H1 (cell line): ENCODE data around the gene ACTL7A. TPM values are rescaled to one million over a fixed set of nuclear protein-coding genes. Genes with fewer than 3 reads are reported as not detected.
A peak's percentile ranks its signal among the peaks of the same experiment; 100 is the strongest.

Experiments
- CTCF ChIA-PET: fragments of 300-600 bp; sonication (Branson Sonifier 250); formaldehyde crosslinking; loops from one replicate; lab custom pipeline; 2021; ENCODE audit not compliant: partially characterized antibody; lab: Charles Lee
- POLR2A ChIA-PET: fragments of 300-600 bp; sonication (Branson Sonifier 250); formaldehyde crosslinking; loops from one replicate; lab custom pipeline; 2021; ENCODE audit warnings: inconsistent platforms; ENCODE audit not compliant: partially characterized antibody; lab: Charles Lee
- DNase-seq, 2 experiments: peaks; one replicate each; pipeline versions ENCODE4 v3.0.0 to v3.0.0-alpha.2; 2010 to 2022; ENCODE audit warnings: low spot score in 2 of 2, low read depth in 1 of 2, mixed read lengths in 1 of 2
- FAIRE-seq: peaks from 2 replicates; lab custom pipeline; 2011; peaks lifted over from hg19 to GRCh38; lab: Jason Lieb, UNC
- H2AFZ ChIP-seq: 2 replicates; pipeline ENCODE4 v1.8.1; 2012; ENCODE audit warnings: low read length, inconsistent platforms
- H2AK5ac ChIP-seq: 2 replicates; pipeline ENCODE4 v1.6.1; 2013; ENCODE audit warnings: low read depth, low read length
- H2BK120ac ChIP-seq: replicated peaks from 2 replicates; pipeline ENCODE3; 2013; ENCODE audit warnings: low read depth, low read length, inconsistent platforms
- H2BK12ac ChIP-seq: 2 replicates; pipeline ENCODE4 v1.6.1; 2013; ENCODE audit warnings: low read depth, low read length
- H2BK15ac ChIP-seq: 2 replicates; pipeline ENCODE4 v1.6.1; 2013; ENCODE audit warnings: low read length
- H2BK20ac ChIP-seq: 2 replicates; pipeline ENCODE4 v1.6.1; 2013; ENCODE audit warnings: low read length
- H2BK5ac ChIP-seq: 2 replicates; pipeline ENCODE4 v1.6.1; 2013; ENCODE audit warnings: low read depth, low read length
- H3K14ac ChIP-seq: 2 replicates; pipeline ENCODE4 v1.6.1; 2013; ENCODE audit warnings: inconsistent platforms; ENCODE audit not compliant: insufficient read length
- H3K18ac ChIP-seq: 2 replicates; pipeline ENCODE4 v1.6.1; 2013; ENCODE audit warnings: low read length; ENCODE audit errors: extremely low read depth
- H3K23ac ChIP-seq: 2 replicates; pipeline ENCODE4 v1.6.1; 2013; ENCODE audit warnings: inconsistent platforms; ENCODE audit not compliant: insufficient read length
- H3K23me2 ChIP-seq: 2 replicates; pipeline ENCODE4 v1.6.1; 2013; ENCODE audit warnings: low read depth, low read length
- H3K27ac ChIP-seq: 2 replicates; pipeline ENCODE4 v1.6.1; 2011; ENCODE audit warnings: low read depth, low read length, inconsistent platforms
- H3K27me3 ChIP-seq, 4 experiments: replicated peaks in 1 of 4; 1 replicate in 1 of 4; 2 replicates in 3 of 4; pipeline versions ENCODE4 v1.6.1 to v1.8.1; 2011 to 2013; ENCODE audit warnings: low read length in 3 of 4, mild to moderate bottlenecking in 3 of 4, inconsistent platforms in 2 of 4, mixed read lengths in 2 of 4, moderate library complexity in 1 of 4; ENCODE audit not compliant: control insufficient read depth in 3 of 4, insufficient read depth in 3 of 4; ENCODE audit errors: extremely low read depth in 1 of 4
- H3K36me3 ChIP-seq, 4 experiments: 2 replicates each; pipeline versions ENCODE4 v1.6.1 to v1.8.1; 2011 to 2013; ENCODE audit warnings: mild to moderate bottlenecking in 4 of 4, low read length in 3 of 4, moderate library complexity in 2 of 4, control low read depth in 1 of 4, inconsistent platforms in 1 of 4; ENCODE audit not compliant: insufficient read depth in 4 of 4, control insufficient read depth in 2 of 4
- H3K4ac ChIP-seq: replicated peaks from 2 replicates; pipeline ENCODE3; 2013; ENCODE audit warnings: low read length, low read depth, mixed read lengths, inconsistent platforms; ENCODE audit not compliant: insufficient read length
- H3K4me1 ChIP-seq, 4 experiments: replicated peaks in 1 of 4; 1 replicate in 1 of 4; 2 replicates in 3 of 4; pipeline versions ENCODE4 v1.6.1 to v1.8.1; 2011 to 2013; ENCODE audit warnings: low read length in 3 of 4, inconsistent platforms in 2 of 4, mixed read lengths in 1 of 4; ENCODE audit not compliant: insufficient read depth in 4 of 4, control insufficient read depth in 3 of 4
- H3K4me2 ChIP-seq, 2 experiments: 2 replicates each; pipeline versions ENCODE4 v1.6.1 to v1.8.1; 2011 to 2013; ENCODE audit warnings: low read depth in 2 of 2, low read length in 2 of 2, control low read depth in 1 of 2, inconsistent platforms in 1 of 2, mild to moderate bottlenecking in 1 of 2; ENCODE audit not compliant: insufficient read depth in 1 of 2
- H3K4me3 ChIP-seq, 4 experiments: fragments of 200-600, 300-600 bp in 1 of 4; sonication (generic), shearing (Covaris generic), sonication (Bioruptor Twin) in 1 of 4; 2 replicates each; pipeline versions ENCODE4 v1.5.1 to v1.8.1; 2011 to 2016; ENCODE audit warnings: low read length in 4 of 4, low read depth in 3 of 4, control low read depth in 2 of 4, inconsistent platforms in 2 of 4, mild to moderate bottlenecking in 2 of 4, mixed read lengths in 1 of 4, moderate library complexity in 1 of 4; ENCODE audit not compliant: insufficient read depth in 2 of 4; ENCODE audit errors: extremely low read depth in 1 of 4
- H3K56ac ChIP-seq: replicated peaks from 2 replicates; pipeline ENCODE3; 2013; ENCODE audit warnings: low read depth, mild to moderate bottlenecking, mixed read lengths, low read length, inconsistent platforms; ENCODE audit not compliant: insufficient read length
- H3K79me1 ChIP-seq: 2 replicates; pipeline ENCODE4 v1.6.1; 2013; ENCODE audit warnings: low read depth, low read length, control low read depth
- H3K79me2 ChIP-seq, 2 experiments: 2 replicates each; pipeline versions ENCODE4 v1.6.1 to v1.8.1; 2012 to 2013; ENCODE audit warnings: low read length in 2 of 2, mild to moderate bottlenecking in 2 of 2, inconsistent platforms in 1 of 2; ENCODE audit not compliant: insufficient read depth in 2 of 2, control insufficient read depth in 1 of 2
- H3K9ac ChIP-seq, 4 experiments: replicated peaks in 1 of 4; 1 replicate in 1 of 4; 2 replicates in 3 of 4; pipeline versions ENCODE4 v1.6.1 to v1.8.1; 2011 to 2013; ENCODE audit warnings: low read depth in 3 of 4, low read length in 3 of 4, control low read depth in 2 of 4, mild to moderate bottlenecking in 2 of 4, moderate library complexity in 2 of 4, inconsistent platforms in 1 of 4; ENCODE audit errors: extremely low read depth in 1 of 4
- H3K9me3 ChIP-seq, 2 experiments: 2 replicates each; pipeline versions ENCODE4 v1.6.1 to v1.8.1; 2012 to 2013; ENCODE audit warnings: mild to moderate bottlenecking in 2 of 2, moderate library complexity in 2 of 2, control low read depth in 1 of 2, inconsistent platforms in 1 of 2, low read depth in 1 of 2, low read length in 1 of 2, mixed read lengths in 1 of 2; ENCODE audit not compliant: insufficient read depth in 2 of 2
- H4K20me1 ChIP-seq, 2 experiments: replicated peaks in 1 of 2; 2 replicates each; pipeline versions ENCODE3 to v1.8.1; 2011 to 2013; ENCODE audit warnings: inconsistent platforms in 2 of 2, low read length in 2 of 2, mild to moderate bottlenecking in 1 of 2; ENCODE audit not compliant: insufficient read depth in 2 of 2, control insufficient read depth in 1 of 2
- H4K5ac ChIP-seq: 2 replicates; pipeline ENCODE4 v1.6.1; 2013; ENCODE audit warnings: low read length, low read depth, mixed read lengths, inconsistent platforms; ENCODE audit not compliant: insufficient read length
- H4K8ac ChIP-seq: 2 replicates; pipeline ENCODE4 v1.8.0; 2013; ENCODE audit warnings: mild to moderate bottlenecking, moderate library complexity, low read length, inconsistent platforms; ENCODE audit not compliant: insufficient read depth; ENCODE audit errors: extremely low read depth
- H4K91ac ChIP-seq: replicated peaks from 2 replicates; pipeline ENCODE3; 2013; ENCODE audit warnings: low read length, mixed read lengths, inconsistent platforms; ENCODE audit not compliant: insufficient read length
- EGR1 ChIP-seq: IDR thresholded peaks from 2 replicates; pipeline ENCODE4 v1.6.1; 2011; ENCODE audit warnings: low read depth, low read length, borderline replicate concordance
- HDAC6 ChIP-seq: IDR thresholded peaks from one replicate; pipeline ENCODE4 v1.7.1; 2012; ENCODE audit warnings: low read depth, mild to moderate bottlenecking, inconsistent platforms, low read length, moderate library complexity
- JUN ChIP-seq: IDR thresholded peaks from 2 replicates; pipeline ENCODE4 v1.6.1; 2011; ENCODE audit warnings: low read depth, mild to moderate bottlenecking, improper control_type of control experiment, low read length
- JUND ChIP-seq: IDR thresholded peaks from 2 replicates; pipeline ENCODE4 v1.6.1; 2011; ENCODE audit warnings: mild to moderate bottlenecking, improper control_type of control experiment, low read length
- RAD21 ChIP-seq, 2 experiments: IDR thresholded peaks in 1 of 2; conservative IDR thresholded peaks in 1 of 2; 2 replicates each; pipeline ENCODE4 v1.6.1; 2011; ENCODE audit warnings: low read depth in 2 of 2, low read length in 2 of 2, improper control_type of control experiment in 1 of 2, inconsistent platforms in 1 of 2, mild to moderate bottlenecking in 1 of 2, moderate library complexity in 1 of 2
- RFX5 ChIP-seq: IDR thresholded peaks from 2 replicates; pipeline ENCODE4 v1.6.1; 2011; ENCODE audit warnings: low read depth, low read length, improper control_type of control experiment, borderline replicate concordance
- SIN3A ChIP-seq, 2 experiments: IDR thresholded peaks in 1 of 2; conservative IDR thresholded peaks in 1 of 2; 2 replicates each; pipeline ENCODE4 v1.6.1; 2011 to 2012; ENCODE audit warnings: low read length in 2 of 2, improper control_type of control experiment in 1 of 2, low read depth in 1 of 2, mild to moderate bottlenecking in 1 of 2
- TAF7 ChIP-seq: optimal IDR thresholded peaks from 2 replicates; pipeline ENCODE3; 2011; ENCODE audit warnings: low read depth, mild to moderate bottlenecking, inconsistent platforms, low read length, moderate library complexity, borderline replicate concordance
- YY1 ChIP-seq: IDR thresholded peaks from 2 replicates; pipeline ENCODE4 v1.6.1; 2011; ENCODE audit warnings: low read depth, mild to moderate bottlenecking, low read length
- WGBS, 2 experiments: shearing (Covaris generic) in 1 of 2; methylation state at CpG; one replicate each; pipeline versions ENCODE4 v1.1.6 to v1.1.7; 2013 to 2015; ENCODE audit warnings: low lambda C conversion rate in 2 of 2, mixed read lengths in 2 of 2, inconsistent platforms in 1 of 2, low coverage in 1 of 2, missing lambda C conversion rate in 1 of 2; ENCODE audit not compliant: insufficient replicate concordance in 2 of 2, insufficient coverage in 1 of 2, insufficient read length in 1 of 2; ENCODE audit errors: extremely low coverage in 1 of 2, missing lambda C conversion rate in 1 of 2; 5-methylcytosine and 5-hydroxymethylcytosine counted together
- polyA plus RNA-seq, 7 experiments: library from polyadenylated mRNA; depleted of rRNA in 3 of 7; stranded (reverse) in 5 of 7; unstranded in 2 of 7; fragments of >200 nt in 5 of 7; fragments of 200-250 nt in 2 of 7; gene quantifications; 1 replicate in 5 of 7; 2 replicates in 1 of 7; 4 replicates in 1 of 7; pipeline versions ENCODE4 v1.2.1 to v1.2.3, GENCODE V29; 2011 to 2013; ENCODE audit warnings: missing spikeins in 2 of 7, mixed read lengths in 2 of 7
- total RNA-seq: library from RNA; stranded (reverse); fragmentation: NEBNext Ultra II Directional; extraction: Animal tissue kit (Norgen Biotek cat#: 25700); gene quantifications from 2 replicates; pipeline ENCODE4 v1.2.1, GENCODE V29; 2021
- TF ChIP-seq, protein P1 (sequence below): IDR thresholded peaks from 2 replicates; pipeline ENCODE4 v1.6.1; 2011; ENCODE audit warnings: low read length, improper control_type of control experiment
- TF ChIP-seq, protein P2 (sequence below): IDR thresholded peaks from 2 replicates; pipeline ENCODE4 v1.6.1; 2012; ENCODE audit warnings: inconsistent platforms
- TF ChIP-seq, protein P3 (sequence below): IDR thresholded peaks from 2 replicates; pipeline ENCODE4 v1.6.1; 2012; ENCODE audit warnings: inconsistent platforms

ACTL7A gene
- total and polyA plus RNA-seq, 2 of the 8 experiments (the other 6 are each of a cell fraction or from before 2014, with no cell fraction given): not detected

DNA sequence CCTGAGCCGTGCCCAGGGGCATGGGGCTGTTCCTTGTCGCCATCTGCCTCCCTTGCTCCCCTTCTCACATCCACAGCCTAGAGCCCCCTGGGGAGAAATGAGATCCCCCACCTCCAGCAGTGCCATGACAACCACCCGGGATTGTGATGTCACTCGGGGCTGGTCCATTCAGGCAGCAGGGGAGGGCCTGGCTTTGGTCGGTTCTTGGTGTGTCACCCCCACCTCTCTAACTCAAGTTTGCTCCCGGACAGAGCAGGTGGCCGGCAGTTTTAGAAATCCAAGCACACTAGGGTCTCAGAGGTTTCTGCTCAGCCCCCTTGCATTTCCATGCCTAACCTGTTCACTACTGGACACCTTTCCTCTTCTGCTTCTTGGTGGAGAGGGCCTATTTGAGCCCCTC is 6.2 kb upstream of the ACTL7A start, which contains the start of gene ACTL7B:
ACTL7B (minus strand) TSS at position 99 of the 400 bp plus-strand sequence; CDS start at position 43, 56 bp downstream.
- H3K79me2 ChIP-seq: no peaks in the 10 kb centered on the region
- H4K20me1 ChIP-seq: no peaks in the 10 kb centered on the region
- no peak within 1 kb of the TSS for H3K4me2 ChIP-seq
- H3K4ac ChIP-seq: no peak within 1 kb of the TSS
- peak within 1 kb of the TSS; percentile 77 for H4K8ac ChIP-seq
- H3K23ac ChIP-seq: no peak within 1 kb of the TSS
- no peak within 1 kb of the TSS for H3K14ac ChIP-seq
- no peaks in the 10 kb centered on the region for H3K23me2 ChIP-seq
- no peak within 1 kb of the TSS for H3K56ac ChIP-seq
- H2AFZ ChIP-seq: no peak within 1 kb of the TSS
- H3K79me1 ChIP-seq: no peaks in the 10 kb centered on the region
- H2BK5ac ChIP-seq: no peak within 1 kb of the TSS
- H2BK120ac ChIP-seq: no peak within 1 kb of the TSS
- no peaks in the 10 kb centered on the region for H3K4me1 ChIP-seq
- no peak within 1 kb of the TSS for H2AK5ac ChIP-seq
- H3K9ac ChIP-seq: no peak within 1 kb of the TSS
- no peaks in the 10 kb centered on the region for H3K36me3 ChIP-seq
- H2BK12ac ChIP-seq: no peak within 1 kb of the TSS
- H3K18ac ChIP-seq: no peak within 1 kb of the TSS
- no peak within 1 kb of the TSS for H3K4me3 ChIP-seq
- H4K91ac ChIP-seq: no peak within 1 kb of the TSS
- no peak for DNase-seq
- no peak within 1 kb of the TSS for H2BK15ac ChIP-seq
- H3K27me3 ChIP-seq: no peaks in the 10 kb centered on the region
- no peak within 1 kb of the TSS for H2BK20ac ChIP-seq
- ChIA-PET CTCF (interaction anchor here (1.5 kb wide), 1 partner anchor 13 kb away, joined by 3 read pairs; no protein-coding TSS in a partner anchor), POLR2A (no interaction called here)
- WGBS, 2 experiments: 87% methylated on average over 7 of the region's 7 CpGs; no CpG with 5 or more reads in 1 of the 2 experiments
- no peak for FAIRE-seq
- no peak within 1 kb of the TSS for H4K5ac ChIP-seq
- no peak within 1 kb of the TSS for H3K27ac ChIP-seq
- H3K9me3 ChIP-seq: 0 out of 4 replicates have a peak, but pooled peaks cover 0 to 1% of the 10 kb centered on the region in 2 experiments
- TF ChIP-seq, protein P1, sequence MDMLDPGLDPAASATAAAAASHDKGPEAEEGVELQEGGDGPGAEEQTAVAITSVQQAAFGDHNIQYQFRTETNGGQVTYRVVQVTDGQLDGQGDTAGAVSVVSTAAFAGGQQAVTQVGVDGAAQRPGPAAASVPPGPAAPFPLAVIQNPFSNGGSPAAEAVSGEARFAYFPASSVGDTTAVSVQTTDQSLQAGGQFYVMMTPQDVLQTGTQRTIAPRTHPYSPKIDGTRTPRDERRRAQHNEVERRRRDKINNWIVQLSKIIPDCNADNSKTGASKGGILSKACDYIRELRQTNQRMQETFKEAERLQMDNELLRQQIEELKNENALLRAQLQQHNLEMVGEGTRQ: no peak
- TF ChIP-seq RAD21 (IDR thresholded peaks at IDR 0.05 in 1 of 2, conservative IDR thresholded peaks at IDR 0.05 in 1 of 2; ENCODE audit: low read depth in 2 of 2, low read length in 2 of 2) (no peak), SIN3A (conservative IDR thresholded peaks at IDR 0.05 in 1 of 2, IDR thresholded peaks at IDR 0.05 in 1 of 2; ENCODE audit: low read depth in 1 of 2, low read length in 2 of 2) (no peak), YY1 (no peak), TAF7 (no peak), JUND (no peak), HDAC6 (no peak), RFX5 (no peak), JUN (no peak), EGR1 (no peak)
- TF ChIP-seq, protein P2, sequence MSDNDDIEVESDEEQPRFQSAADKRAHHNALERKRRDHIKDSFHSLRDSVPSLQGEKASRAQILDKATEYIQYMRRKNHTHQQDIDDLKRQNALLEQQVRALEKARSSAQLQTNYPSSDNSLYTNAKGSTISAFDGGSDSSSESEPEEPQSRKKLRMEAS: no peak
- TF ChIP-seq, protein P3, sequence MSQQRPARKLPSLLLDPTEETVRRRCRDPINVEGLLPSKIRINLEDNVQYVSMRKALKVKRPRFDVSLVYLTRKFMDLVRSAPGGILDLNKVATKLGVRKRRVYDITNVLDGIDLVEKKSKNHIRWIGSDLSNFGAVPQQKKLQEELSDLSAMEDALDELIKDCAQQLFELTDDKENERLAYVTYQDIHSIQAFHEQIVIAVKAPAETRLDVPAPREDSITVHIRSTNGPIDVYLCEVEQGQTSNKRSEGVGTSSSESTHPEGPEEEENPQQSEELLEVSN: no peak
